H1 (cell line): ENCODE data around the gene LRRC55.

ENCODE experiments used
- ATF2 ChIP-seq: IDR thresholded peaks from 2 replicates; pipeline ENCODE4 v1.6.1; 2012; ENCODE audit warnings: low read length, inconsistent platforms
- ATF3 ChIP-seq: IDR thresholded peaks from 2 replicates; pipeline ENCODE4 v1.6.1; 2011; ENCODE audit warnings: low read depth, mild to moderate bottlenecking, low read length; ENCODE audit not compliant: insufficient read depth
- BACH1 ChIP-seq: IDR thresholded peaks from 2 replicates; pipeline ENCODE4 v1.6.1; 2012; ENCODE audit warnings: low read length, improper control_type of control experiment
- CBX8 ChIP-seq: fragments of 300-800, 300-1000 bp; sonication (generic); IDR thresholded peaks from 2 replicates; pipeline ENCODE4 v1.7.1; 2016; ENCODE audit warnings: low read depth, low read length, borderline replicate concordance
- CEBPB ChIP-seq: IDR thresholded peaks from 2 replicates; pipeline ENCODE4 v1.6.1; 2012; ENCODE audit warnings: low read depth, low read length
- EP300 ChIP-seq, 2 experiments: IDR thresholded peaks; 1 replicate in 1 of 2; 2 replicates in 1 of 2; pipeline ENCODE4 v1.6.1; 2011 to 2012; ENCODE audit warnings: low read depth in 2 of 2, low read length in 2 of 2, mild to moderate bottlenecking in 2 of 2, borderline replicate concordance in 1 of 2, inconsistent platforms in 1 of 2, moderate library complexity in 1 of 2
- JUN ChIP-seq: IDR thresholded peaks from 2 replicates; pipeline ENCODE4 v1.6.1; 2011; ENCODE audit warnings: low read depth, mild to moderate bottlenecking, improper control_type of control experiment, low read length
- POLR2A ChIP-seq, 2 experiments: IDR thresholded peaks; 1 replicate in 1 of 2; 2 replicates in 1 of 2; pipeline ENCODE4 v1.6.1; 2011; ENCODE audit warnings: low read depth in 2 of 2, low read length in 2 of 2, mild to moderate bottlenecking in 2 of 2; ENCODE audit errors: control extremely low read depth in 1 of 2
- SIN3A ChIP-seq, 2 experiments: IDR thresholded peaks in 1 of 2; conservative IDR thresholded peaks in 1 of 2; 2 replicates each; pipeline ENCODE4 v1.6.1; 2011 to 2012; ENCODE audit warnings: low read length in 2 of 2, improper control_type of control experiment in 1 of 2, low read depth in 1 of 2, mild to moderate bottlenecking in 1 of 2
- TAF7 ChIP-seq: optimal IDR thresholded peaks from 2 replicates; pipeline ENCODE3; 2011; ENCODE audit warnings: low read depth, mild to moderate bottlenecking, inconsistent platforms, low read length, moderate library complexity, borderline replicate concordance
- TF ChIP-seq, protein P1 (sequence below), 3 experiments: IDR thresholded peaks; 1 replicate in 2 of 3; 2 replicates in 1 of 3; pipeline versions ENCODE4 v1.5.1 to v1.6.1; 2011; ENCODE audit warnings: low read length in 3 of 3, mild to moderate bottlenecking in 3 of 3, inconsistent platforms in 2 of 3, low read depth in 1 of 3, moderate library complexity in 1 of 3; ENCODE audit not compliant: insufficient read depth in 1 of 3; ENCODE audit errors: control extremely low read depth in 1 of 3
- TF ChIP-seq, protein P2 (sequence below): IDR thresholded peaks from 2 replicates; pipeline ENCODE4 v1.6.1; 2011; ENCODE audit warnings: low read length, improper control_type of control experiment

DNA sequence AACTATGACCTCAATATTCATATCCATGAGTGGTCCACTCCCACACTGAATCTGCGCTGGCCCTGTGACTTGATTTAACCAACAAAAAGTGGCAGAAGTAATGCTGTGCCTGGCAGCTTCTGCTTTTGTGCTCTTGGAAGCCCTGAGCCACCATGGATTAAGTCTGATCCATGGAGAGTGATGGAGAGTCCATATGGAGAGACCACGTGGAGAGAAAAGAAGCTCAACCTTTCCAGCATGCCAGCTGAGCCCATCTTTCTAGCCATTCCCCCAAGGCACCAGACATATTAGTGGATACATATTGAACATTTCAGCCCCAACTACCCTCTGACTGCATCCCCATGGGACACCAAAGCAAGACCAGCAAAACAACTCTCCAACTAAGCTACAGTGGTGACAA, 16.0 kb downstream of the LRRC55 start:
- TF ChIP-seq, protein P1, sequence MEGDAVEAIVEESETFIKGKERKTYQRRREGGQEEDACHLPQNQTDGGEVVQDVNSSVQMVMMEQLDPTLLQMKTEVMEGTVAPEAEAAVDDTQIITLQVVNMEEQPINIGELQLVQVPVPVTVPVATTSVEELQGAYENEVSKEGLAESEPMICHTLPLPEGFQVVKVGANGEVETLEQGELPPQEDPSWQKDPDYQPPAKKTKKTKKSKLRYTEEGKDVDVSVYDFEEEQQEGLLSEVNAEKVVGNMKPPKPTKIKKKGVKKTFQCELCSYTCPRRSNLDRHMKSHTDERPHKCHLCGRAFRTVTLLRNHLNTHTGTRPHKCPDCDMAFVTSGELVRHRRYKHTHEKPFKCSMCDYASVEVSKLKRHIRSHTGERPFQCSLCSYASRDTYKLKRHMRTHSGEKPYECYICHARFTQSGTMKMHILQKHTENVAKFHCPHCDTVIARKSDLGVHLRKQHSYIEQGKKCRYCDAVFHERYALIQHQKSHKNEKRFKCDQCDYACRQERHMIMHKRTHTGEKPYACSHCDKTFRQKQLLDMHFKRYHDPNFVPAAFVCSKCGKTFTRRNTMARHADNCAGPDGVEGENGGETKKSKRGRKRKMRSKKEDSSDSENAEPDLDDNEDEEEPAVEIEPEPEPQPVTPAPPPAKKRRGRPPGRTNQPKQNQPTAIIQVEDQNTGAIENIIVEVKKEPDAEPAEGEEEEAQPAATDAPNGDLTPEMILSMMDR (IDR thresholded peaks at IDR 0.05; ENCODE audit: control extremely low read depth in 1 of 3, insufficient read depth in 1 of 3, low read depth in 1 of 3, low read length in 3 of 3) = no peak
- TF ChIP-seq TAF7 (no peak), CEBPB (no peak), POLR2A (IDR thresholded peaks at IDR 0.05; ENCODE audit: control extremely low read depth in 1 of 2, low read depth in 2 of 2, low read length in 2 of 2) (no peak), JUN (no peak), SIN3A (conservative IDR thresholded peaks at IDR 0.05 in 1 of 2, IDR thresholded peaks at IDR 0.05 in 1 of 2; ENCODE audit: low read depth in 1 of 2, low read length in 2 of 2) (no peak), ATF3 (no peak), BACH1 (no peak), CBX8 (no peak), ATF2 (no peak), EP300 (IDR thresholded peaks at IDR 0.05; ENCODE audit: borderline replicate concordance in 1 of 2, low read depth in 2 of 2, low read length in 2 of 2) (no peak)
- TF ChIP-seq, protein P2, sequence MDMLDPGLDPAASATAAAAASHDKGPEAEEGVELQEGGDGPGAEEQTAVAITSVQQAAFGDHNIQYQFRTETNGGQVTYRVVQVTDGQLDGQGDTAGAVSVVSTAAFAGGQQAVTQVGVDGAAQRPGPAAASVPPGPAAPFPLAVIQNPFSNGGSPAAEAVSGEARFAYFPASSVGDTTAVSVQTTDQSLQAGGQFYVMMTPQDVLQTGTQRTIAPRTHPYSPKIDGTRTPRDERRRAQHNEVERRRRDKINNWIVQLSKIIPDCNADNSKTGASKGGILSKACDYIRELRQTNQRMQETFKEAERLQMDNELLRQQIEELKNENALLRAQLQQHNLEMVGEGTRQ = no peak
